Measurements from ENCODE around the gene ITIH6.
"Not testable (repeated sequence)": the region's sequence is repeated elsewhere in the genome, so short reads cannot be mapped to it uniquely, and the experiment has no call there.

ITIH6 gene, protein sequence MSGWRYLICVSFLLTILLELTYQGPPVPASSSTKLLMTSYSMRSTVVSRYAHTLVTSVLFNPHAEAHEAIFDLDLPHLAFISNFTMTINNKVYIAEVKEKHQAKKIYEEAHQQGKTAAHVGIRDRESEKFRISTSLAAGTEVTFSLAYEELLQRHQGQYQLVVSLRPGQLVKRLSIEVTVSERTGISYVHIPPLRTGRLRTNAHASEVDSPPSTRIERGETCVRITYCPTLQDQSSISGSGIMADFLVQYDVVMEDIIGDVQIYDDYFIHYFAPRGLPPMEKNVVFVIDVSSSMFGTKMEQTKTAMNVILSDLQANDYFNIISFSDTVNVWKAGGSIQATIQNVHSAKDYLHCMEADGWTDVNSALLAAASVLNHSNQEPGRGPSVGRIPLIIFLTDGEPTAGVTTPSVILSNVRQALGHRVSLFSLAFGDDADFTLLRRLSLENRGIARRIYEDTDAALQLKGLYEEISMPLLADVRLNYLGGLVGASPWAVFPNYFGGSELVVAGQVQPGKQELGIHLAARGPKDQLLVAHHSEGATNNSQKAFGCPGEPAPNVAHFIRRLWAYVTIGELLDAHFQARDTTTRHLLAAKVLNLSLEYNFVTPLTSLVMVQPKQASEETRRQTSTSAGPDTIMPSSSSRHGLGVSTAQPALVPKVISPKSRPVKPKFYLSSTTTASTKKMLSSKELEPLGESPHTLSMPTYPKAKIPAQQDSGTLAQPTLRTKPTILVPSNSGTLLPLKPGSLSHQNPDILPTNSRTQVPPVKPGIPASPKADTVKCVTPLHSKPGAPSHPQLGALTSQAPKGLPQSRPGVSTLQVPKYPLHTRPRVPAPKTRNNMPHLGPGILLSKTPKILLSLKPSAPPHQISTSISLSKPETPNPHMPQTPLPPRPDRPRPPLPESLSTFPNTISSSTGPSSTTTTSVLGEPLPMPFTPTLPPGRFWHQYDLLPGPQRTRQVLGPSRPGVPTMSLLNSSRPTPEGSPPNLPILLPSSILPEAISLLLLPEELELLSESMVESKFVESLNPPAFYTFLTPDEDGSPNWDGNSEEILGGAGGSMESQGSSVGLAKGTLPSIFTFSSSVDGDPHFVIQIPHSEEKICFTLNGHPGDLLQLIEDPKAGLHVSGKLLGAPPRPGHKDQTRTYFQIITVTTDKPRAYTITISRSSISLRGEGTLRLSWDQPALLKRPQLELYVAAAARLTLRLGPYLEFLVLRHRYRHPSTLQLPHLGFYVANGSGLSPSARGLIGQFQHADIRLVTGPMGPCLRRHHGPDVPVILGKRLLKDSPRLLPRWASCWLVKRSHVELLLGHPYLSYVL

DNA sequence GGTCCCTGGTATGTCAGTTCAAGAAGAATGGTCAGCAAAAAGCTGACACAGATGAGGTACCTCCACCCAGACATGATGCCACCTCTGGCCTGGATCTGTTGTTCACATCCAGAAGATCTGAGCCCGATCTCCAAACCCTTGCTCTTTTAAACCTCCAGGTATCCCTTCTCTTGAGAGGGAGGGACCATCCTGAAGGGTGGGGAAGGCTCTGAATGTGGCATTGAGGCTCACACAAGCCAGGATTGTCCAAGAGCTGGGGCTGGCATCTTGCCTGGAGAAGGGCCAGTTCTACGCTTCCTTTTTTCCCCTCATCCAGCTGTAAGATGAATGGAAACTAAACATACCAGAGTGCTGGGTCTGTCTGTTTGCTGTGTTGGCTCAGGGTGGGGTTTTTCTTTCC lies at the start of gene ITIH6:
ITIH6 (minus strand) TSS at position 119 of the 400 bp plus-strand sequence; CDS start at position 74, 45 bp downstream.
- DNase-seq: no peak

- DNase-seq: not testable (repeated sequence)
Observed at GRCh38 chrX:54847700-54848099, 49.6 kb upstream of the ITIH6 start.

GRCh38 chrX:54843050-54843449 lies 45.0 kb upstream of the ITIH6 start:
- no peak for DNase-seq

- DNase-seq: no peak
Observed at GRCh38 chrX:54842607-54843006, 44.6 kb upstream of the ITIH6 start.

GRCh38 chrX:54841184-54841874 lies 43.3 kb upstream of the ITIH6 start:
- not testable (repeated sequence) for DNase-seq

GRCh38 chrX:54838583-54838982 lies 40.5 kb upstream of the ITIH6 start:
- no peak for DNase-seq

DNA sequence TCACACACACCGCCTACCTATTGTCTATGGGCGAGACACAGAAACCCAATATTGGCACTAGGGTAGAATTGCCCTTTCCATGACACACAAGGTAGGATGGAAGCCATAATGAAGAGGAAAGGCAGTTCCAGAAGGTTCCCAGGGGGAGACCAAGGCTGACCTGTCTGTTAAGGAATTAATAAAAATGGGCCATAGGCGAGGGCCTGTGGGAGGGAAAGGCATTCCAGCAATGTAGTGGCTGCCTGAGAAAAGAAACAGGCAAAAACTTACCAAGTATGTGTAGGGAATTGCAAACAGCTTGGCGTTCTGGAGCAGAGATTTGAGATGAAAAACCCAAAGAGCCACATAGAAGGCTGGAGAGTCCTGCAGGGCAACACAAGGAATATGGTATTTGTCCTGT lies 28.5 kb upstream of the ITIH6 start:
- no peak for DNase-seq

DNA sequence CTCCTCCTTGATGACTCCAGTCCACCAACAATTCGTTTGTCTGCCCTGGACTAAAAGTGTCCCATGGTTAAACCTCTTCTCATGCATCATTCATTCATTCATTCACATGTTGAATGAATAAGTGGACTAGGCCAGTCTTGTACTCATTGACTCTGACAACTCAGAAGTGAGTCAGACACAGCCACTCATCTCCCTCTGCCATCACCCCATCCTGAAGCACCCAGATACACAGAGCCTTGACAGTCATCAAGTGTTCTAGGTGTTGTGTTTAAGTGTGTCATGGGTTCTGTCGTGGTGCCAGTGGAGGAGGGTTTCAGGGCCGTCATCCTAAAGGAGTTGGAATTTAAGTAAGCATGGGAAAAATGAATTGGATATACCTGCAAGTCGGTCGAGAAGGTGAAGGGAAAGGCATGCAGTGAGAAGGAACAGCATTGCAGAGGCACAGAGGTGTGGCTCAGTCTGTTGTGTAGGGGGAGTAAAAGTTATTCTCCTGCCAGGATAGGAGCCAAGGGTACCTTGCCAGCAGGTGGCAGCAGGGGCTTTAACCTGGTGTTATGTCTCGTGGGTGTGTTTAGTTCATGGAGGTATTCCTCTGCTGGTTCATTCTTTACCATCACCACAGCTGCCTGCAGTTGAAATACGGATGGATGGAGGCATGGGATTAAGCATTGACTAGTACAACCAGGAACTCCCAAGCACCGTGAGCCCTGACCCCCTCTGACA lies 27.8 kb upstream of the ITIH6 start:
- peak; percentile 57 for DNase-seq

- DNase-seq: no peak
Observed at GRCh38 chrX:54824722-54825121, 26.7 kb upstream of the ITIH6 start.

DNA sequence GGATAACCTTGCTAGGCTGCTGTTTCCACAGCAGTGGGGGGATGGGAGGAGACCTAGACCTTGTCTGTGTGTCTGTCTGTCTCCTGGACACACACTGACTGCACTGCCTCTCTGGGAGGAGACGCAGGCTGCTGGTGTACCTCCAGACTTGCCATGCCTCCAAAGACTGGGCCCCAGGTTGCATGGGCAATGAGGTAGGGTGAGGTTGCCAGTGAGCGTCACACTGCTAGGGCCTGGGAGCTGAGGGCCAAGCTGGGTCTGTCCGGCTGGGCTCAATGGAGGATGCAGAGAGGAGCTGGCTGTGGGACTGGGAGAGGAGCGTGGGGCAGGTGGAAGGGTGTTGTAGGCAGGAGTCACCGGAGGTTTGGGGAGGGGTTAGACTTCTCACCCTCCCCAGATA lies 26.1 kb upstream of the ITIH6 start:
- no peak for DNase-seq

DNA sequence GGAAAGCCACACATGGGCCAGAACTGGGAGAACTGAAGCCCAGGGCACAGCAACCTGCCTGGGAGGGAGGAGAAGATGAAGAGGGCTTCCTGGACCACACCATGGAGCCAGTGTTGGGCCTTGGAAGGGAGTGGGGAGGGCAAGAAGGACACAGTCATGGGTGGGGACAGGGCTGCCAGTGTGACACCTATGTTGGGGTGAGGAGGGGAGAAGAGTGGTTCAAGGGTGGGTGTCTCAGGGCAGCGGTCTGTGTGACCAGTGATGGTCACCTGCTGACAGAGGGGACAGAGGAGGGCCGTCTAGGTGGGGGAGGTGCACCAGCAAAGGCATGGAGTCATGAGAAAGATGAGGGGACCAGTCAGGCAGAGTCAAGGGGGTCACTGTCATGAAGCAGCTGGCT lies 23.3 kb upstream of the ITIH6 start:
- no peak for DNase-seq

- no peak for DNase-seq
Observed at GRCh38 chrX:54820737-54821136, 22.7 kb upstream of the ITIH6 start.

DNA sequence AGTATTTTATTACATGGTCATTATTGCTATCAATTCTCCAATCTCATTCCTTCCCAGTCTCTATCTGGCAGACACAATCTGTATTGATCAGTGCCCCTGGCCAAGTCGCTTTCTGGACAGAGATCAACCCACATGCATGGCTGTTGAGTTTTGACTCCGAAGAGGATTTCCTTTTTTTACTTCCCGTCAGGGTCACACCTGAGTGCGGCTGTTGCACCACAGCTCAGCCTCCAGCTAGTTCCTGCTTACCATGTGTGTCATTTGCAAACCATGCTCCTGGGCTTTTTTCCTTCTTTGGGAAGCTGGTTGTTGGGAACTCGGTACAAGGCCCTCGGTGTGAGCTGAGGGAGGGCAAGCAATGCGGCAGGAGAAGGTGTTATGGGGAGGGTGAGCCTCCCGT lies 21.1 kb upstream of the ITIH6 start:
- DNase-seq: no peak

DNA sequence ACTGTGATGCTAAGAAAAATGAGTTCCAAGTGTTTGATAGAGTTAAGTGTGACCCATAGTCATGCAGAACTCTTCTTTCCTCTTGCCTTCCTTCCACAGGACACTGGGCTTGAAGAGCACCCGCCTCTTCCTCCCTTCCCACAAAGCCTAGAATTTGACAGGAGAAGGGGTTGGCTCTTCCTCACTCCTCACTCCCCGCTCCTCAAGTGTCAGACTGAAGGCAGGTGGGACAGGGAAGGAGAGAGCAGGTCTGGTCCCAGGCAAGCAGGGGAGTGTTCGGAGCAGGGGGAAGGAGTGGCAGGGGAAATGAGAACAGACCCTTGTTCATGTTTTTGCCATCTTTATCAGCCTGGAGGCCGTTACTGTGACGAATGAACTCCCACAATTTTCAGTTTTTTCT lies 20.2 kb upstream of the ITIH6 start:
- no peak for DNase-seq

- DNase-seq: no peak
Observed at GRCh38 chrX:54817220-54817820, 19.3 kb upstream of the ITIH6 start.

- DNase-seq: no peak
Observed at GRCh38 chrX:54812306-54812705, 14.3 kb upstream of the ITIH6 start.

DNA sequence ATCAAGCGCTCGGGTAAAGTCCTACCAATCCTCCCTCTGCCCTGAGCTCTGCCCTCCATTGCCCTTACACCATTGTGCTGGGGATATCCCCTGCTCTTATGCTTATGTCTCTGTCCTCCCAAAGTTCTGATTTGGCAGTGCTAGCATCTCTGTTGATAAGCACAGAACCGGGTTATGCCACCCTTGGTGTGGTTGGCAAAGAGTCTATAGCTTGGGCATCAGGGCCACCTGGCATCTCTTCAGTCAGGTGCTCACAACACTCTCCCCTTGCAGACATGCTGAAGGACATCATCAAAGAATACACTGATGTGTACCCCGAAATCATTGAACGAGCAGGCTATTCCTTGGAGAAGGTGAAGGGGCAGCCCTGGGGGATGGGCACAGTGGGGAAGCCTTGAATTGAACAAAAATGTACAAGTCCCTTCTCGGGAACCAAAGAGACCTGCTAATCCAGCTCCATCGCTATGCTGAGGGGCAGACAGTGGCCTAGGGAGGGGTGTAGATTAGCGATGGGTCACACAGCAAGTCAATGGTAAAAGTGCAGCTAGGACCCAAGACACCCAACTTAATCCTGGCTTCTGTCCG lies 13.3 kb upstream of the ITIH6 start:
- no peak for DNase-seq

DNA sequence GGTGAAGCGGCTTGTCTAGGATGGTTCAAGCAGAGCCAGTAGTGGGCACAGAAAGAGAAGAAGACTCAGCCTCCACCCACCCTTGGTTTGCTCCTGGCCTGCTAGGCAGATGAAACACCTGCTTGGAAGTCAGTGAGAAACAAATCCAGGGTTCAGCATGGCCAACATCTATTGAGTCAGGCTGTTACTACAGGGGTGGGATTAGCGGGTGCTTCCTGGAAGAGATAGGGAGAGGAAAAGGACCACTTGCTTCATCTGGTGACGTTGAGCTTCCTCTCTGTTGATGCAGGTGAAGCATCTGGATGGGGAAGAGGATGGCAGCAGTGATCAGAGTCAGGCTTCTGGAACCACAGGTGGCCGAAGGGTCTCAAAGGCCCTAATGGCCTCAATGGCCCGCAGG lies 12.5 kb upstream of the ITIH6 start:
- DNase-seq: no peak

GRCh38 chrX:54808605-54809483 lies 10.8 kb upstream of the ITIH6 start:
- DNase-seq: peak; percentile 89

GRCh38 chrX:54808109-54808604 lies 10.1 kb upstream of the ITIH6 start:
- DNase-seq: peak; percentile 60
